HepG2 (cell line): ENCODE measurements around the gene ARHGAP5. TPM values are rescaled to one million over a fixed set of nuclear protein-coding genes. Genes with fewer than 3 reads are reported as not detected.

Experiments
- ATF1 ChIP-seq: IDR thresholded peaks from 2 replicates; pipeline ENCODE4 v1.6.1; 2016; ENCODE audit warnings: mild to moderate bottlenecking, control low read depth
- BCLAF1 ChIP-seq: fragments of 450-650 bp; IDR thresholded peaks from 2 replicates; pipeline ENCODE4 v1.6.1; 2017; ENCODE audit warnings: mild to moderate bottlenecking
- FOXA1 ChIP-seq, 2 experiments: fragments of 450-650 bp in 1 of 2; sonication (generic) in 1 of 2; formaldehyde crosslinking in 1 of 2; IDR thresholded peaks; 2 replicates each; pipeline versions ENCODE4 v1.4.0 to v1.6.1; 2016 to 2020; ENCODE audit warnings: missing genetic modification reagents in 1 of 2
- TEAD2 ChIP-seq: sonication (generic); formaldehyde crosslinking; IDR thresholded peaks from 2 replicates; pipeline ENCODE4 v1.9.0; 2021; ENCODE audit warnings: missing genetic modification reagents
- YEATS2 ChIP-seq: sonication (generic); formaldehyde crosslinking; IDR thresholded peaks from 2 replicates; pipeline ENCODE4 v1.4.0; 2020; ENCODE audit warnings: missing genetic modification reagents, borderline replicate concordance
- ZNF10 ChIP-seq: sonication (generic); formaldehyde crosslinking; IDR thresholded peaks from 2 replicates; pipeline ENCODE4 v1.4.0; 2020; ENCODE audit warnings: mild to moderate bottlenecking, low read depth, missing genetic modification reagents, borderline replicate concordance
- ZNF512B ChIP-seq: sonication (generic); formaldehyde crosslinking; IDR thresholded peaks from 2 replicates; pipeline ENCODE4 v1.5.1; 2020; ENCODE audit warnings: missing genetic modification reagents, mild to moderate bottlenecking, borderline replicate concordance
- ZNF770 ChIP-seq: sonication (generic); formaldehyde crosslinking; IDR thresholded peaks from 2 replicates; pipeline ENCODE4 v1.5.0; 2020; ENCODE audit warnings: mild to moderate bottlenecking, missing genetic modification reagents
- ZNF878 ChIP-seq: sonication (generic); formaldehyde crosslinking; IDR thresholded peaks from 2 replicates; pipeline ENCODE4 v1.8.1; 2023; ENCODE audit warnings: mild to moderate bottlenecking, missing genetic modification reagents, moderate library complexity
- polyA plus RNA-seq, 8 experiments: library from polyadenylated mRNA; depleted of rRNA in 3 of 8; stranded (reverse) in 7 of 8; unstranded in 1 of 8; fragments of >200 nt; fragmentation: Illumina TruSeq in 4 of 8; extraction: Trizol in 4 of 8; gene quantifications; 2 replicates each; pipeline versions ENCODE4 v1.2.1 to v1.2.3, GENCODE V29; 2011 to 2016; ENCODE audit warnings: low read depth in 4 of 8, missing spikeins in 1 of 8, mixed read lengths in 1 of 8; ENCODE audit not compliant: insufficient read depth in 1 of 8
- total RNA-seq, 5 experiments: library from RNA; depleted of rRNA; stranded (reverse); fragments of >200 nt; fragmentation: Illumina TruSeq; extraction: Trizol; gene quantifications; 2 replicates each; pipeline ENCODE4 v1.2.3, GENCODE V29; 2016; ENCODE audit warnings: low read depth in 1 of 5
- TF ChIP-seq, protein P1 (sequence below): sonication (generic); formaldehyde crosslinking; IDR thresholded peaks from one replicate; pipeline ENCODE4 v1.5.1; 2020; ENCODE audit warnings: mild to moderate bottlenecking, missing genetic modification reagents; ENCODE audit errors: not compliant biosample characterization
- TF ChIP-seq, protein P2 (sequence below): sonication (generic); formaldehyde crosslinking; IDR thresholded peaks from 2 replicates; pipeline ENCODE4 v1.8.1; 2023; ENCODE audit warnings: missing genetic modification reagents, mild to moderate bottlenecking, borderline replicate concordance

ARHGAP5 gene
- total and polyA plus RNA-seq, 2 of the 13 experiments (the other 11 are each of a cell fraction or from before 2014, with no cell fraction given) = 33.7 to 144 TPM

DNA sequence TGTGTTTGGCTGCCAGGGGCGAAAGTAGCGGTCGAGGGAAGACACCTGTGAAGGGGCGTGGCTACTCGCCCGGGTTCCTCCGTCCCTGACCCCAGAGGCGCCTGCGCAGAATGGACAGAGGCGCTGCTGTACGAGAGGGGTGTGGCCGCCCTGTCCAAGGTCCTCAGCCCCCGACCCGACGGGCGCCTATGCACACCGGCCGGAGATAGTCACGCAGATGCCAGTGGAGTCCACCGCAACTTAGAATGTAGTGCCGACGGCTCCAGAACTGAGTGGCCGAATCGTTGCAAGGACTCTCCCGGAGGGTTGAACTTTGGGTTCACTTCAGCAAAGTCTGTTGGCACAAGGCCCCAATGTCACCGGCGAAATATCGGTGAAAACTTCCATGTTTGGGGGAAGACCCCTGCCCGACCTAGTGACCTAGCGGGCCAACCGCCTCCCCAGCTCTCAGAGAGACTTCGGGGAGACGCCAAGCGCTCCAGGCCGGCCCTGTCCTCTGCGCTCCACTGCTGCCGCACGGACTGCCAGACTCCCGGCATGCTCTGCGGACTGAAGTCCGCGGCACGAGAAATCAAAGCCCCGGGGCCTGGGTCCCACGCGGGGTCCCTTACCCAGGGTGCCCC, 124.2 kb downstream of the ARHGAP5 start (continued):
- TF ChIP-seq, protein P1, sequence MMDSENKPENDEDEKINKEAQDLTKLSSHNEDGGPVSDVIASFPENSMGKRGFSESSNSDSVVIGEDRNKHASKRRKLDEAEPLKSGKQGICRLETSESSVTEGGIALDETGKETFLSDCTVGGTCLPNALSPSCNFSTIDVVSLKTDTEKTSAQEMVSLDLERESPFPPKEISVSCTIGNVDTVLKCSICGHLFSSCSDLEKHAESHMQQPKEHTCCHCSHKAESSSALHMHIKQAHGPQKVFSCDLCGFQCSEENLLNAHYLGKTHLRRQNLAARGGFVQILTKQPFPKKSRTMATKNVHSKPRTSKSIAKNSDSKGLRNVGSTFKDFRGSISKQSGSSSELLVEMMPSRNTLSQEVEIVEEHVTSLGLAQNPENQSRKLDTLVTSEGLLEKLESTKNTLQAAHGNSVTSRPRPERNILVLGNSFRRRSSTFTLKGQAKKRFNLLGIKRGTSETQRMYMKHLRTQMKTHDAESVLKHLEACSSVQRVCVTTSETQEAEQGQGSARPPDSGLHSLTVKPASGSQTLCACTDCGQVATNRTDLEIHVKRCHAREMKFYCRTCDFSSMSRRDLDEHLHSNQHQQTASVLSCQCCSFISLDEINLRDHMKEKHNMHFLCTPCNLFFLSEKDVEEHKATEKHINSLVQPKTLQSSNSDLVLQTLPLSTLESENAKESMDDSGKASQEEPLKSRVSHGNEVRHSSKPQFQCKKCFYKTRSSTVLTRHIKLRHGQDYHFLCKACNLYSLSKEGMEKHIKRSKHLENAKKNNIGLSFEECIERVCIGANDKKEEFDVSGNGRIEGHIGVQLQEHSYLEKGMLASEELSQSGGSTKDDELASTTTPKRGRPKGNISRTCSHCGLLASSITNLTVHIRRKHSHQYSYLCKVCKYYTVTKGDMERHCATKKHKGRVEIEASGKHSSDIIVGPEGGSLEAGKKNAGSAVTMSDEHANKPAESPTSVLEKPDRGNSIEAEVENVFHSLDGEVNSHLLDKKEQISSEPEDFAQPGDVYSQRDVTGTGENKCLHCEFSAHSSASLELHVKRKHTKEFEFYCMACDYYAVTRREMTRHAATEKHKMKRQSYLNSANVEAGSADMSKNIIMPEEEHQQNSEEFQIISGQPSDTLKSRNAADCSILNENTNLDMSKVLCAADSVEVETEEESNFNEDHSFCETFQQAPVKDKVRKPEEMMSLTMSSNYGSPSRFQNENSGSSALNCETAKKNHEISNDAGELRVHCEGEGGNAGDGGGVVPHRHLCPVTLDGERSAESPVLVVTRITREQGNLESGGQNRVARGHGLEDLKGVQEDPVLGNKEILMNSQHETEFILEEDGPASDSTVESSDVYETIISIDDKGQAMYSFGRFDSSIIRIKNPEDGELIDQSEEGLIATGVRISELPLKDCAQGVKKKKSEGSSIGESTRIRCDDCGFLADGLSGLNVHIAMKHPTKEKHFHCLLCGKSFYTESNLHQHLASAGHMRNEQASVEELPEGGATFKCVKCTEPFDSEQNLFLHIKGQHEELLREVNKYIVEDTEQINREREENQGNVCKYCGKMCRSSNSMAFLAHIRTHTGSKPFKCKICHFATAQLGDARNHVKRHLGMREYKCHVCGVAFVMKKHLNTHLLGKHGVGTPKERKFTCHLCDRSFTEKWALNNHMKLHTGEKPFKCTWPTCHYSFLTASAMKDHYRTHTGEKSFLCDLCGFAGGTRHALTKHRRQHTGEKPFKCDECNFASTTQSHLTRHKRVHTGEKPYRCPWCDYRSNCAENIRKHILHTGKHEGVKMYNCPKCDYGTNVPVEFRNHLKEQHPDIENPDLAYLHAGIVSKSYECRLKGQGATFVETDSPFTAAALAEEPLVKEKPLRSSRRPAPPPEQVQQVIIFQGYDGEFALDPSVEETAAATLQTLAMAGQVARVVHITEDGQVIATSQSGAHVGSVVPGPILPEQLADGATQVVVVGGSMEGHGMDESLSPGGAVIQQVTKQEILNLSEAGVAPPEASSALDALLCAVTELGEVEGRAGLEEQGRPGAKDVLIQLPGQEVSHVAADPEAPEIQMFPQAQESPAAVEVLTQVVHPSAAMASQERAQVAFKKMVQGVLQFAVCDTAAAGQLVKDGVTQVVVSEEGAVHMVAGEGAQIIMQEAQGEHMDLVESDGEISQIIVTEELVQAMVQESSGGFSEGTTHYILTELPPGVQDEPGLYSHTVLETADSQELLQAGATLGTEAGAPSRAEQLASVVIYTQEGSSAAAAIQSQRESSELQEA (CRISPR knock-in tag) = peak; percentile 99
- TF ChIP-seq ATF1 (CRISPR knock-in tag) = no peak; the same call in 1 of the 2 replicates
- TF ChIP-seq ZNF512B (CRISPR knock-in tag) = peak; percentile 29
- peak; percentile 89 for TF ChIP-seq ZNF878 (CRISPR knock-in tag)
- TF ChIP-seq, protein P2, sequence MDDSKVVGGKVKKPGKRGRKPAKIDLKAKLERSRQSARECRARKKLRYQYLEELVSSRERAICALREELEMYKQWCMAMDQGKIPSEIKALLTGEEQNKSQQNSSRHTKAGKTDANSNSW (CRISPR knock-in tag) = peak; percentile 55; the same call in 1 of the 2 replicates
- no peak for TF ChIP-seq TEAD2 (CRISPR knock-in tag)
- TF ChIP-seq YEATS2 (CRISPR knock-in tag) = peak; percentile 89
- TF ChIP-seq ZNF10 (CRISPR knock-in tag) = 0 out of 2 replicates have a peak, but pooled peaks have one; percentile 93
- no peak for TF ChIP-seq FOXA1 (IDR thresholded peaks at IDR 0.05)
- no peak; the same call in 1 of the 2 replicates for TF ChIP-seq FOXA1 (CRISPR knock-in tag; IDR thresholded peaks at IDR 0.05)
- TF ChIP-seq BCLAF1 = no peak
- TF ChIP-seq ZNF770 (CRISPR knock-in tag) = peak; percentile 38; the same call in 1 of the 2 replicates
